ENCODE results near the gene GZMH. TPM values are rescaled to one million over a fixed set of nuclear protein-coding genes. Genes with fewer than 3 reads are reported as not detected.

The GZMH gene
- total and polyA plus RNA-seq, 2 of the 8 experiments (the other 6 are each of a cell fraction or from before 2014, with no cell fraction given) = not detected

DNA sequence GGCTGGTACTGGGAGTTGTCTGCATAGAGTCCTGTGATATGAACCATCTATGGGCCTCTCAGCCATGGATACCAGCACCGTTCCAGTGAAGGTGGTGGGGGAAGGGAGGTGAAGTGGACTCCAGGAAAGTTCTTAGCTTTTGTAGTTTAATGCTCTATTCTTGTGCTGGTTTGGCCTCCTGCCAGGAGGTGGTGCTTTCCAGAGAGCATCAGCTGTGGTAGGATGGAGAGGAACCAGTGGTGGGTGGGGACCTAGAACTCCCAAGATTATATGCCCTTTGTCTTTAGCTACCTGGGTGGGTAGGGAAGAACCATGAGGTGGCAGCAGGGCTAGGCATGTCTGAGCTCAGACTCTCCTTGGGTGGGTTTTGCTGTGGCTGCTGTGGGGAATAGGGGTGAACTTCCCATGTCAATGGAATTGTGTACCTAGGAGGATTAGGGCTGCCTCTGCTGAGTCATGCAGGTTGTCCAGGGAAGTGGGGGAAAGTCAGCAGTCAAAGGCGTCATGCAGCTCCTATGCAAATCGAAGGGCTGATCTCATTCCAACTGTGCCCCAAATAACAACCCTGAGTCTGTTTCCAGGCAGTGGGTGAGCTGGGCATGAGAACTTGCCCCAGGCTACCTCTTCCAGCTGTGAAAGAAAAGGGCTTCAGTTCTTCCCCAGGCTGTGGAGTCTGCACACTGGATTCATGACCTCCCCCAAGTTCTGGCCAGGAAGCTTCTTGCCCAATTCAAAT lies 14.2 kb downstream of the GZMH start:
- Histone ChIP-seq H3K4me2 (ENCODE audit: insufficient read depth in 1 of 2, low read depth in 2 of 2, low read length in 2 of 2) (no peak overlapping the region), H3K4me1 (replicated peaks in 1 of 4; ENCODE audit: control insufficient read depth in 3 of 4, insufficient read depth in 4 of 4, low read length in 3 of 4) (no peaks in the 10 kb centered on the region), H2BK120ac (replicated peaks; ENCODE audit: low read depth, low read length) (no peak overlapping the region), H4K5ac (ENCODE audit: insufficient read length, low read depth, low read length) (no peak overlapping the region), H3K4me3 (ENCODE audit: extremely low read depth in 1 of 4, insufficient read depth in 2 of 4, low read depth in 3 of 4, low read length in 4 of 4) (no peak overlapping the region), H2AFZ (ENCODE audit: low read length) (no peak overlapping the region), H3K9ac (replicated peaks in 1 of 4; ENCODE audit: extremely low read depth in 1 of 4, low read depth in 3 of 4, low read length in 3 of 4) (no peak overlapping the region), H3K27ac (ENCODE audit: low read depth, low read length) (no peak overlapping the region), H4K8ac (ENCODE audit: extremely low read depth, insufficient read depth, low read length) (no peak overlapping the region), H3K18ac (ENCODE audit: extremely low read depth, low read length) (no peak overlapping the region), H3K36me3 (ENCODE audit: control insufficient read depth in 2 of 4, insufficient read depth in 4 of 4, low read length in 3 of 4) (no peaks in the 10 kb centered on the region), H3K4ac (replicated peaks; ENCODE audit: insufficient read length, low read depth, low read length) (no peak overlapping the region), H4K20me1 (replicated peaks in 1 of 2; ENCODE audit: control insufficient read depth in 1 of 2, insufficient read depth in 2 of 2, low read length in 2 of 2) (no peaks in the 10 kb centered on the region), H3K23ac (ENCODE audit: insufficient read length) (no peak overlapping the region), H3K79me2 (ENCODE audit: control insufficient read depth in 1 of 2, insufficient read depth in 2 of 2, low read length in 2 of 2) (no peaks in the 10 kb centered on the region), H3K79me1 (ENCODE audit: low read depth, low read length) (no peaks in the 10 kb centered on the region), H3K27me3 (replicated peaks in 1 of 4; ENCODE audit: control insufficient read depth in 3 of 4, extremely low read depth in 1 of 4, insufficient read depth in 3 of 4, low read length in 3 of 4) (no peaks in the 10 kb centered on the region), H4K91ac (replicated peaks; ENCODE audit: insufficient read length, low read length) (no peak overlapping the region), H3K56ac (replicated peaks; ENCODE audit: insufficient read length, low read depth, low read length) (no peak overlapping the region), H2AK5ac (ENCODE audit: low read depth, low read length) (no peak overlapping the region), H3K9me3 (ENCODE audit: insufficient read depth in 2 of 2, low read depth in 1 of 2, low read length in 1 of 2) (peaks cover 15 to 17% of the 10 kb centered on the region in 2 experiments; a peak in 3 of 4 replicates), H3K23me2 (ENCODE audit: low read depth, low read length) (no peaks in the 10 kb centered on the region), H3K14ac (ENCODE audit: insufficient read length) (no peak overlapping the region), H2BK15ac (ENCODE audit: low read length) (no peak overlapping the region), H2BK20ac (ENCODE audit: low read length) (no peak overlapping the region), H2BK5ac (ENCODE audit: low read depth, low read length) (no peak overlapping the region), H2BK12ac (ENCODE audit: low read depth, low read length) (no peak overlapping the region)
- DNase-seq (ENCODE audit: low read depth in 1 of 2, low spot score in 2 of 2) = no peak
- TF ChIP-seq ZNF274 (IDR thresholded peaks at IDR 0.05; ENCODE audit: borderline replicate concordance, extremely low read depth, low read length) = no peak
- POLR2A ChIA-PET (ENCODE audit: partially characterized antibody) = interaction anchor here (1.1 kb wide), 1 partner anchor 16 kb away, joined by 4 read pairs; no protein-coding TSS in a partner anchor
- WGBS, 2 experiments (ENCODE audit: extremely low coverage in 1 of 2, insufficient coverage in 1 of 2, insufficient read length in 1 of 2, insufficient replicate concordance in 2 of 2, low coverage in 1 of 2, low lambda C conversion rate in 2 of 2, missing lambda C conversion rate in 1 of 2) = 94% methylated on average over 3 of the region's 3 CpGs; no CpG with 5 or more reads in 1 of the 2 experiments
- no peak for FAIRE-seq
- CTCF ChIA-PET (ENCODE audit: partially characterized antibody) = interaction anchor here (1.5 kb wide), 1 partner anchor 11 kb away, joined by 3 read pairs; no protein-coding TSS in a partner anchor
